Hepatocyte (in vitro differentiated cells): ENCODE data around the gene POC1A.

ENCODE experiments used
- CTCF ChIP-seq: fragments of 200-600 bp; sonication (generic); IDR thresholded peaks from 2 replicates; pipeline ENCODE4 v1.5.1; 2016; ENCODE audit warnings: antibody characterized with exemption, mild to moderate bottlenecking; ENCODE audit not compliant: poor library complexity
- EZH2 ChIP-seq: fragments of 200-600 bp; sonication (generic); IDR thresholded peaks from 2 replicates; pipeline ENCODE4 v1.6.1; 2016; ENCODE audit warnings: antibody characterized with exemption, mild to moderate bottlenecking, borderline replicate concordance
- EZH2phosphoT487 ChIP-seq: fragments of 200-600 bp; sonication (generic); IDR thresholded peaks from one replicate; pipeline ENCODE4 v1.6.1; 2018; ENCODE audit warnings: antibody characterized with exemption, mild to moderate bottlenecking, low read depth, moderate library complexity; ENCODE audit not compliant: unreplicated experiment, severe bottlenecking

DNA sequence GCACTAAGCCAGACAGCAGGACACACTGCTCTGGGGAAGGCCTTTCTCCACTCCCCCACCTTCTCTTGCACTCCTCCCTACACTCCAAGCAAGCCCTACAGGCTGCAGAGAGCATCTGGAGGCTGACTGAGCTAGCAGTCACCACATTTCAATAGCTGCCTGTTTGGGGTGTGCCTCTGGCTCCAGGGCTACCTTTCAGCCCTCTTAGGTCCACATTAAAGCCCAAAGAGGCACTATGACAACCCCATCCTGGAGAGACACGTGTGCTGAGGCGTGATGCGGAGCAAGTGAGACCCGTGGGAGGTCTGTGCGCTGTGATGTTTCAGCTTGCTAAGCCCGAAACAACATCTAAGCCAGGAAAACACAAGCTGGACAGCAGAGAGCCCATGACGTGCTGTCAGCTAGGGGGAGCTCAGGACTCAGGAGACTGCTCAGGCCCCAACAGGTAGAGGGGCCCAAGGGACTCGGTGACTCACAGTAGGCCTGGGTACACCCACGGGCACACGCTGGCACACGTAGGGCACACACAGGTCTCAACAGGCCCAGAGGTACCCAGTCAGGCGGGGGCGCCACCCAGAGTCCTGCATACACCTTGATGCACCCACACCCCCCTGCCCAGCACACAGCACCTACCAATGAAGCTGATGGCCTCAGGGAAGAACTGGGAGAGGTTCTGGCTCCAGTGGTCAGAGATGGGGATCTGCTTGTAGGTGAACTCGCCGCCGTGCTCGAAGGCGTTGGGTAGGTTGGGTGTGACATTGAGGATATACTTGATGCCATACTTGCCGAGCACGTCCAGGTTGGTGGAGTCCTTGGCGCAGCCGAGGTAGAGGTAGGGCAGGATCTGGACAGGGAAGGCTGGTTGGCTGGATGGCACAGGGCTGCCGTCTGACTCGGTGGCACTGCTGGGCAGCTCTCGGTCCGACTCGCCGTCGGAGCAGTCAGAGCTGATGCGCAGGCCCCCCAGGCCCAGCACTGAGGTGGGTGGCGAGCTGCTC lies 100.6 kb downstream of the POC1A start:
- TF ChIP-seq CTCF, result peak; percentile 40
- no peak for TF ChIP-seq EZH2phosphoT487
- TF ChIP-seq EZH2, result no peak
